KMS-11 (cell line): ENCODE results near the gene HAPLN3.
A peak's percentile ranks its signal among the peaks of the same experiment; 100 is the strongest.

Experiments used
- H2AFZ ChIP-seq: fragments of 200-600 bp; sonication (generic); 2 replicates; pipeline ENCODE4 v1.6.1; 2016; ENCODE audit warnings: antibody characterized with exemption, mixed run types, low read depth
- H3K27ac ChIP-seq: fragments of 200-600 bp; sonication (generic); 2 replicates; pipeline ENCODE4 v1.6.1; 2016; ENCODE audit warnings: mild to moderate bottlenecking, mixed run types
- H3K27me3 ChIP-seq: fragments of 200-600 bp; sonication (generic); 2 replicates; pipeline ENCODE4 v1.6.1; 2017; ENCODE audit warnings: mild to moderate bottlenecking, low read depth, mixed run types, moderate library complexity; ENCODE audit not compliant: insufficient read depth
- H3K36me3 ChIP-seq: fragments of 200-600 bp; sonication (generic); 2 replicates; pipeline ENCODE4 v1.6.1; 2017; ENCODE audit warnings: mild to moderate bottlenecking, mixed run types; ENCODE audit not compliant: insufficient read depth
- H3K4me1 ChIP-seq: fragments of 200-600 bp; sonication (generic); 2 replicates; pipeline ENCODE4 v1.6.1; 2016; ENCODE audit warnings: mild to moderate bottlenecking, low read depth, mixed run types; ENCODE audit not compliant: poor library complexity, severe bottlenecking
- H3K4me2 ChIP-seq: fragments of 200-600 bp; sonication (generic); 2 replicates; pipeline ENCODE4 v1.7.0; 2016; ENCODE audit warnings: mild to moderate bottlenecking, mixed run types
- H3K4me3 ChIP-seq: fragments of 200-600 bp; sonication (generic); IDR thresholded peaks from 2 replicates; pipeline ENCODE4 v1.6.1; 2017; ENCODE audit warnings: low read depth, low read length, mixed read lengths; ENCODE audit not compliant: insufficient read depth
- H3K79me2 ChIP-seq: fragments of 200-600 bp; sonication (generic); 2 replicates; pipeline ENCODE4 v1.6.1; 2016; ENCODE audit warnings: low read depth, mixed run types; ENCODE audit not compliant: insufficient read depth
- H3K9ac ChIP-seq: fragments of 200-600 bp; sonication (generic); 2 replicates; pipeline ENCODE4 v1.6.1; 2016; ENCODE audit warnings: mild to moderate bottlenecking, mixed run types
- H4K20me1 ChIP-seq: fragments of 200-600 bp; sonication (generic); 2 replicates; pipeline ENCODE4 v1.6.1; 2016; ENCODE audit warnings: mild to moderate bottlenecking, mixed run types; ENCODE audit not compliant: insufficient read depth
- TF ChIP-seq, protein P1 (sequence below): fragments of 200-600 bp; sonication (generic); conservative IDR thresholded peaks from 2 replicates; pipeline ENCODE4 v1.6.1; 2017; ENCODE audit warnings: low read depth, mild to moderate bottlenecking, antibody characterized with exemption, low read length, moderate library complexity, mixed read lengths

HAPLN3 gene

DNA sequence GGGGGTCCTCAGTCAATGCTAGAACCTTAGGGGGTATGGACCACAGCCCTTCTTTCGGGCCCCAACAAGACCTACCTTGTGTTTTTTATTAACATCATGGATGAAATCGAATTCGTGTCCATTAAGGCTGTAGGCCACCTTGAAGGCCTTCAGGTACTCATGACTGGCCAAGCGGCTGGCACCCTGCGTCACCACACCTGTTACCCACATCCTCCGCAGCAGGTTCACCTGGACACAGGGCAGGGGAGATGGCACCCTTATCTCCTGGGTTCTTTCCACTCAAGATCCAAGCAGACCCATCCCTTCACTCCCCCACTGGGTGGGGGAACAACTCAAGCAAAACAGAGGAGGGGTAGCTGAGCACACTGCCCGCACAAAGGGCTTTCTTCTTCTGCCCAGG lies 11.2 kb upstream of the HAPLN3 start:
- Histone ChIP-seq H3K4me1 (peaks cover 8% of the 10 kb centered on the region), H2AFZ (no peak overlapping the region), H3K9ac (no peak overlapping the region), H3K4me3 (no peak overlapping the region), H3K4me2 (no peak overlapping the region), H3K27ac (no peak overlapping the region), H3K36me3 (no peaks in the 10 kb centered on the region), H3K27me3 (no peaks in the 10 kb centered on the region), H4K20me1 (no peaks in the 10 kb centered on the region), H3K79me2 (no peaks in the 10 kb centered on the region)
- TF ChIP-seq, protein P1, sequence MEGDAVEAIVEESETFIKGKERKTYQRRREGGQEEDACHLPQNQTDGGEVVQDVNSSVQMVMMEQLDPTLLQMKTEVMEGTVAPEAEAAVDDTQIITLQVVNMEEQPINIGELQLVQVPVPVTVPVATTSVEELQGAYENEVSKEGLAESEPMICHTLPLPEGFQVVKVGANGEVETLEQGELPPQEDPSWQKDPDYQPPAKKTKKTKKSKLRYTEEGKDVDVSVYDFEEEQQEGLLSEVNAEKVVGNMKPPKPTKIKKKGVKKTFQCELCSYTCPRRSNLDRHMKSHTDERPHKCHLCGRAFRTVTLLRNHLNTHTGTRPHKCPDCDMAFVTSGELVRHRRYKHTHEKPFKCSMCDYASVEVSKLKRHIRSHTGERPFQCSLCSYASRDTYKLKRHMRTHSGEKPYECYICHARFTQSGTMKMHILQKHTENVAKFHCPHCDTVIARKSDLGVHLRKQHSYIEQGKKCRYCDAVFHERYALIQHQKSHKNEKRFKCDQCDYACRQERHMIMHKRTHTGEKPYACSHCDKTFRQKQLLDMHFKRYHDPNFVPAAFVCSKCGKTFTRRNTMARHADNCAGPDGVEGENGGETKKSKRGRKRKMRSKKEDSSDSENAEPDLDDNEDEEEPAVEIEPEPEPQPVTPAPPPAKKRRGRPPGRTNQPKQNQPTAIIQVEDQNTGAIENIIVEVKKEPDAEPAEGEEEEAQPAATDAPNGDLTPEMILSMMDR: no peak

DNA sequence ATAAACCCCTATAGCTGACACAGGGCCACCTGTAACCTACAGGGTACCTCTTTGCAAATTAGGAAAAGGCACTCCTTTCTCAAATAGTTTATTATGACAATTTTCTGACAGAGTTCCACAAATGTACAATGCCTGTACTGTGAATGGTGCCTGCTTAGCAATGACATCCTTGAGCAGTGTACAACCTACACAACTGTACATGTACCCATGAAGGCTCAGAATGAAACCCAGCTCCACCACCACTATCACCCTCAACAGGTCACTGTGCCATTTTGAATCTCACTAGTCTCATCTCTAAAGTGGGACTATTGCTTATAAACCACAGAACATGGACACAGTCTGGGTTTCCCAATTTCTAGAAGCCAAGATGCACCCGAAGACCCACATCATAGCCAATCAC lies 10.8 kb upstream of the HAPLN3 start:
- no peak overlapping the region for H3K9ac ChIP-seq
- H3K4me3 ChIP-seq: no peak overlapping the region
- H3K27ac ChIP-seq: no peak overlapping the region
- peaks cover 8% of the 10 kb centered on the region for H3K4me1 ChIP-seq
- no peaks in the 10 kb centered on the region for H3K79me2 ChIP-seq
- no peak overlapping the region for H2AFZ ChIP-seq
- H3K4me2 ChIP-seq: no peak overlapping the region
- TF ChIP-seq, protein P1: no peak
- no peaks in the 10 kb centered on the region for H4K20me1 ChIP-seq
- H3K27me3 ChIP-seq: no peaks in the 10 kb centered on the region
- no peaks in the 10 kb centered on the region for H3K36me3 ChIP-seq

DNA sequence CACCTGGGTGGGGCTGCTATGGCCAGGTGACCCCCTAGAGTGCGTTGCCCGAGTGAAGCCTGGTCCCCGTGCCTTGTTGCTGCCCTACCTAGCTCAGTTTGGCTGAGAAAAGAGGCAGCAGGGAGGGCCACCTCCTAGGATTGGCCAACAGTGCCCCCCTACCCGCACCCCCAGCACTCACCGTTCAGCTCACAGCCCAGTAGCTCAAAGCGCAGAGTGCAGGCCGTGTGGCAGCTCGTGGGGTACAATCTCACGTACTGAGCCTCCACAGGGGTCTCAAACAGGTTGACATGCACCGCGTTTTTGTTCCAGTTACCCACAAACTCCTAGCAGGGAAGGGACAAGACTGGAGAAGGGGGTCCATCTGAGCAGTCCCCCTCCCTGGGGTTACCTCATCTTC lies 10.2 kb upstream of the HAPLN3 start:
- no peaks in the 10 kb centered on the region for H4K20me1 ChIP-seq

DNA sequence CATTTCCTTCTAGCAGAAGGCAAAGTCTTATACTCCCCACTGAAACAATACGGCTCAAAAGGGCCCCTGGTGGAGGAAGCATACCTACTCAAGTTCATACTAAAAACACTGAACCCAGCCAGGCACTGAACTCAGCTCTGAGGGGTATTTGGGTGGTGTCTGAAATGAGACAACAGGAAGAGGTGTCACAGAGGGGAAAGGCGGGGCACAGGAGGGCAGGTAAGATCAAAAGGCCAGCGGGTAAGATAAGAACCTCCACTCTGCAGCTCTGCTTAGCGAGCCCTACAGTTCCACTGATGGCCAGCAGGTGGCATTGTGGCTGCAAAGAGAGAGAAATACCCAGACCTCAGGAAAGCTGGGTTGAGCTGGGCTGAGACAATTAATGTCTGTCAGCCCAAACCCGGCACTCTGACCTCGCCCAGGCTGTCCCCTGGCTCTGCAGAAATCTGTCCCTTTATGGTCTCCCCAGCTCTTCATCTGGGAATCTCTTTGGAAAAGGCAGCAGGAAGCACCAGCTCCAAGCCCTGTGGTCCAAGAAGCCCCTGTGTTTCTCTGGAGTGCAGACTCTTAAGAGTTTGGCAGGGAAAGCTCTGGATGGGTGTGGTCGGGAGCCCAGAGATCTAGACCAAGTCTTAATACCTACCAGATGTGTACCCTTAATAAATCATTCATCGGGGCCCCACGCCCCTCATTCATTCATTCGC lies 9.4 kb upstream of the HAPLN3 start:
- Histone ChIP-seq H2AFZ (peak overlapping the region; percentile 31; the same call in 1 of the 2 replicates), H3K27ac (no peak overlapping the region), H3K4me1 (peaks cover 8% of the 10 kb centered on the region), H3K4me3 (no peak overlapping the region), H3K36me3 (no peaks in the 10 kb centered on the region), H3K27me3 (no peaks in the 10 kb centered on the region), H3K4me2 (no peak overlapping the region), H4K20me1 (no peaks in the 10 kb centered on the region), H3K79me2 (no peaks in the 10 kb centered on the region), H3K9ac (no peak overlapping the region)
- TF ChIP-seq, protein P1: peak; percentile 95

More for the DNA sequence above, 10.2 kb upstream of the HAPLN3 start:
- Histone ChIP-seq H3K27ac (no peak overlapping the region), H2AFZ (no peak overlapping the region), H3K4me3 (no peak overlapping the region), H3K4me1 (peaks cover 8% of the 10 kb centered on the region), H3K9ac (no peak overlapping the region), H3K27me3 (no peaks in the 10 kb centered on the region), H3K79me2 (no peaks in the 10 kb centered on the region), H3K36me3 (no peaks in the 10 kb centered on the region), H3K4me2 (no peak overlapping the region)
- TF ChIP-seq, protein P1: no peak
